Stomach (tissue), 19 donors: ENCODE data around the gene TLE3. TPM values are rescaled to one million over a fixed set of nuclear protein-coding genes. Genes with fewer than 3 reads are reported as not detected.
A peak's percentile ranks its signal among the peaks of the same experiment; 100 is the strongest.

ENCODE experiments used
- DNase-seq, 2 donors: peaks; one replicate each; pipeline versions ENCODE4 v3.0.0 to v3.0.0-alpha.2; 2013 to 2019
- H3K27ac ChIP-seq, 5 donors: fragments of 200-600 bp in 4 of 5; sonication (generic) in 4 of 5; one replicate each; pipeline ENCODE4 v1.5.1; 2013 to 2019; ENCODE audit warnings: mild to moderate bottlenecking in 1 of 5, moderate library complexity in 1 of 5
- H3K27me3 ChIP-seq, 3 donors: fragments of 200-600 bp; sonication (generic); one replicate each; pipeline ENCODE4 v1.5.1; 2017 to 2019; ENCODE audit warnings: mixed run types in 1 of 3
- H3K36me3 ChIP-seq, 4 donors: fragments of 200-600 bp; sonication (generic); 1 replicate in 3 of 4; 2 replicates in 1 of 4; pipeline ENCODE4 v1.5.1; 2016 to 2019
- H3K4me1 ChIP-seq, 4 donors: fragments of 200-600 bp; sonication (generic); one replicate each; pipeline ENCODE4 v1.5.1; 2016 to 2019
- H3K4me3 ChIP-seq, 4 donors: fragments of 200-600 bp; sonication (generic) in 3 of 4; one replicate each; pipeline ENCODE4 v1.5.1; 2016 to 2019; ENCODE audit warnings: mild to moderate bottlenecking in 1 of 4
- H3K9me3 ChIP-seq, 4 donors: fragments of 200-600 bp; sonication (generic); one replicate each; pipeline ENCODE4 v1.5.1; 2016 to 2019
- EP300 ChIP-seq: sonication (generic); formaldehyde crosslinking; IDR thresholded peaks from one replicate; pipeline ENCODE4 v1.6.1; 2017; ENCODE audit warnings: antibody characterized with exemption
- POLR2A ChIP-seq, 4 donors: fragments of 450-650 bp; IDR thresholded peaks; one replicate each; pipeline ENCODE4 v1.6.1; 2016; ENCODE audit warnings: antibody characterized with exemption in 4 of 4, control low read depth in 2 of 4, mild to moderate bottlenecking in 1 of 4, moderate library complexity in 1 of 4
- POLR2AphosphoS5 ChIP-seq, 3 donors: sonication (generic); formaldehyde crosslinking; IDR thresholded peaks; one replicate each; pipeline ENCODE4 v1.6.1; 2016; ENCODE audit warnings: antibody characterized with exemption in 3 of 3
- WGBS, 5 donors: extraction: QIAGEN DNeasy Blood & Tissue Kit in 3 of 5; methylation state at CpG; one replicate each; pipeline versions ENCODE4 v1.1.5 to v1.1.7; 2013 to 2018; 5-methylcytosine and 5-hydroxymethylcytosine counted together
- intact Hi-C: fragments of 100-400 bp; cut with DNase I; formaldehyde crosslinking; loops from one replicate; pipeline ENCODE4 v1.15.1; 2023; ENCODE audit warnings: low total_unique reads
- long read RNA-seq, 10 donors: transcript quantifications; one replicate each; lab custom pipeline, GENCODE V29; 2026
- polyA plus RNA-seq, 3 donors: library from polyadenylated mRNA; stranded (reverse); fragments of 200-250 nt; gene quantifications; one replicate each; pipeline ENCODE4 v1.2.3, GENCODE V29; 2013
- total RNA-seq, 5 donors: library from RNA; depleted of rRNA; stranded (reverse); fragments of >200 nt; gene quantifications; one replicate each; pipeline versions ENCODE4 v1.1.0 to v1.2.3, GENCODE V29; 2014 to 2016
- TF ChIP-seq, protein P1 (sequence below), 7 experiments: fragments of 450-650 bp in 4 of 7; fragments of 200-600 bp in 3 of 7; sonication (generic) in 3 of 7; IDR thresholded peaks; one replicate each; pipeline ENCODE4 v1.5.1; 2016 to 2019; ENCODE audit warnings: antibody characterized with exemption in 7 of 7, control low read depth in 2 of 7, mild to moderate bottlenecking in 1 of 7
- donor health status: healthy with polysubstance abuse.
- donor health status: Bipolar disorder and iron deficiency.
- donor health status: healthy.

TLE3 gene
- 100 to 1,000 TPM in 3 of 5 donors, 10 to 100 TPM in 2; 18.9 to 186 (median 103) TPM for total RNA-seq
- 10 to 100 TPM; 13.3 to 21.5 (median 21.0) TPM for polyA plus RNA-seq
- long read RNA-seq, donor 1 = 0 reads
- long read RNA-seq, donor 2 = 0 reads
- long read RNA-seq, donor 3, partial matches to known transcripts = 0 of 1 reads
- long read RNA-seq, donor 3, other reads (novel, unspliced or antisense) = 0 of 1 reads
- long read RNA-seq, donor 4 = 0 reads
- long read RNA-seq, donor 5 = 0 reads
- long read RNA-seq, donor 6, partial matches to known transcripts = 0 of 1 reads
- long read RNA-seq, donor 6, other reads (novel, unspliced or antisense) = 0 of 1 reads
- long read RNA-seq, donor 7, partial matches to known transcripts = 0 of 1 reads
- long read RNA-seq, donor 7, other reads (novel, unspliced or antisense) = 0 of 1 reads
- long read RNA-seq, donor 8 = 0 reads
- long read RNA-seq, donor 9, partial matches to known transcripts = 0 of 2 reads
- long read RNA-seq, donor 9, other reads (novel, unspliced or antisense) = 0 of 2 reads
- long read RNA-seq, donor 10 = 0 reads

DNA sequence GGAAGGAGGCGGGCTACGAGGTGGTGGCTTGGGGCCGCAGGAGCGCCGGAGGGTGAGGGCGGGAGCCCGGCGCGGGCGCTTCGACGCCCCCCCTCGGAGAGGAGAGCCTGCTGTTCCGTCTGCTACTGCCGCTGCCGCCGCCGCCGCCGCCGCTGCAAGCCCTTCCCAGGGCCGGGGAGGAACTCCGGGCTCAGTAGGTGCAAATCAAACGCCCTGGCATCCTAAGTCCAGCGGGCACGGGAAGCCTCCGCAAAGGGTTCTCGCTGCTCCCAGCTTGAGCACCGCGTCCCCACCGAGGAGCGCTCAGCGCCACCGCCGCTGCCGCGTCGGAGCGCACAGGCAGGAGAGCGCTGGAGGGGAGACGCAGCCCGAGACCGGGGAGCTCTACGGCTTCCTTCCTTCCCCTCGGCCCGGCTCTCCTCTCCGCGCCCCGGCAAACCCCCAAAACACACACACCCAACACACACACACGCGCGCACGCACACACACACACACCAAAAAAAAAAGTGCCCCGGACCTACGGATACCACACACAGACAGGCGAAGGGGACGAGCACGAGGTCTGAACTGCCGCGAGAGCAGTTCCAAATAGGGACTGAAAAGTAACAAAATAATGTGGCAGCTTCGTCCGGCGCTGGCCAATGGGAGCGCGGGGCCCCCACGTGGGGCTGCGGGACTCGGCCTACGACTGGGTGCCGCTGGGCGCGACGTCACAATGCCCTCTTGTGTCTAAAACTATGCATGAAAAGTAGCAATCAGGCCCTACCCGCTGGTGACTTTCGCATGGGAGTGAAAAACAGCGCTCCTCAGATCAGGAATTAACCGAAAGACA is at the start of gene TLE3:
Gene TLE3 (minus strand): TSS at position 597 of the 832 bp plus-strand sequence. CDS start 1,119 bp downstream, outside the sequence.
- Histone ChIP-seq H3K36me3 (peaks cover 0 to 2% (median 0%) of the 10 kb centered on the region in 4 donors), H3K4me3 (peak within 1 kb of the TSS; percentile 92 to 98 (median 96)), H3K27ac (peak within 1 kb of the TSS; percentile 92 to 99 (median 97)), H3K4me1 (peaks cover 57 to 74% (median 71%) of the 10 kb centered on the region in 4 donors), H3K9me3 (no peaks in the 10 kb centered on the region), H3K27me3 (no peaks in the 10 kb centered on the region)
- 0 to 1% (median 0%) methylated on average over 53 to 77 of the region's 77 CpGs for WGBS, 5 donors
- intact Hi-C loops = no loop called here
- TF ChIP-seq, protein P1, sequence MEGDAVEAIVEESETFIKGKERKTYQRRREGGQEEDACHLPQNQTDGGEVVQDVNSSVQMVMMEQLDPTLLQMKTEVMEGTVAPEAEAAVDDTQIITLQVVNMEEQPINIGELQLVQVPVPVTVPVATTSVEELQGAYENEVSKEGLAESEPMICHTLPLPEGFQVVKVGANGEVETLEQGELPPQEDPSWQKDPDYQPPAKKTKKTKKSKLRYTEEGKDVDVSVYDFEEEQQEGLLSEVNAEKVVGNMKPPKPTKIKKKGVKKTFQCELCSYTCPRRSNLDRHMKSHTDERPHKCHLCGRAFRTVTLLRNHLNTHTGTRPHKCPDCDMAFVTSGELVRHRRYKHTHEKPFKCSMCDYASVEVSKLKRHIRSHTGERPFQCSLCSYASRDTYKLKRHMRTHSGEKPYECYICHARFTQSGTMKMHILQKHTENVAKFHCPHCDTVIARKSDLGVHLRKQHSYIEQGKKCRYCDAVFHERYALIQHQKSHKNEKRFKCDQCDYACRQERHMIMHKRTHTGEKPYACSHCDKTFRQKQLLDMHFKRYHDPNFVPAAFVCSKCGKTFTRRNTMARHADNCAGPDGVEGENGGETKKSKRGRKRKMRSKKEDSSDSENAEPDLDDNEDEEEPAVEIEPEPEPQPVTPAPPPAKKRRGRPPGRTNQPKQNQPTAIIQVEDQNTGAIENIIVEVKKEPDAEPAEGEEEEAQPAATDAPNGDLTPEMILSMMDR (IDR thresholded peaks at IDR 0.05) = peak in 3 of 7 experiments; percentile 24 to 45 (median 35)
- TF ChIP-seq EP300 = no peak
- TF ChIP-seq POLR2AphosphoS5 (IDR thresholded peaks at IDR 0.05) = peak; percentile 88 to 98 (median 97)
- peak in 2 of 4 donors; percentile 91 to 98 for TF ChIP-seq POLR2A (IDR thresholded peaks at IDR 0.05)
- DNase-seq = peak; percentile 99

DNA sequence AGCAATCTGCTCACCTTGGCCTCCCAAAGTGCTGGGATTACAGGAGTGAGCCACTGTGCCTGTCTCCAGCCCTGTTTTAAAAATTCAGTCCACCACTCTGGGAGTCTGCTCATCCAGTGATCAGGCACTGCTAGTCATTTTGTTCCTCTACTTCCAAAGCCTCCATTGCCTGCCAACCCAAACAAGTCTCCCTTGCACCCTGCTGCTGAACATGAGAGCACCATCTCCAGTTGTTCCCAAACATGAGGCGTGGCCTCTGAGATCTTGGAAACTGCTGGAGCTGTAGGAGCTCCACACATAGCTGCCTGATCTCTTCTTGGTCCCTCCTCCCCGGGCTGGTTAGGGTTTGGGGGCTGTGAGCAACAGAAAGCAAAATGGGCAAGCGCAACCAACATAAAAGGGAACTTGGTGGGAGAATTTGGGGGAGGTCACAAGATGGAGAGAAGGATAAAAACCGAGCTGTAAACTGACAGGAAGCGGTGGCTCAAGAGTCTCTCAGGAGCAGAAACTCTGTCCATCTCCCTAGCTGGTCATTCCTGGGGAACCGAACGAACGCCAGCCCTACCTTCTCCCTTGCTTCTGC is 49.6 kb upstream of the TLE3 start:
- no peaks in the 10 kb centered on the region for H3K9me3 ChIP-seq
- DNase-seq = no peak
- no peak overlapping the region for H3K4me3 ChIP-seq
- H3K27me3 ChIP-seq = no peaks in the 10 kb centered on the region
- no peaks in the 10 kb centered on the region for H3K36me3 ChIP-seq
- intact Hi-C loops = no loop called here
- H3K4me1 ChIP-seq = peaks cover 0 to 18% (median 9%) of the 10 kb centered on the region in 4 donors
- WGBS, 5 donors = 77 to 88% (median 83%) methylated on average over 8 of the region's 8 CpGs
- TF ChIP-seq POLR2A (IDR thresholded peaks at IDR 0.05) = no peak
- no peak for TF ChIP-seq POLR2AphosphoS5 (IDR thresholded peaks at IDR 0.05)
- no peak for TF ChIP-seq EP300
- TF ChIP-seq, protein P1 (IDR thresholded peaks at IDR 0.05) = no peak
- H3K27ac ChIP-seq = no peak overlapping the region

DNA sequence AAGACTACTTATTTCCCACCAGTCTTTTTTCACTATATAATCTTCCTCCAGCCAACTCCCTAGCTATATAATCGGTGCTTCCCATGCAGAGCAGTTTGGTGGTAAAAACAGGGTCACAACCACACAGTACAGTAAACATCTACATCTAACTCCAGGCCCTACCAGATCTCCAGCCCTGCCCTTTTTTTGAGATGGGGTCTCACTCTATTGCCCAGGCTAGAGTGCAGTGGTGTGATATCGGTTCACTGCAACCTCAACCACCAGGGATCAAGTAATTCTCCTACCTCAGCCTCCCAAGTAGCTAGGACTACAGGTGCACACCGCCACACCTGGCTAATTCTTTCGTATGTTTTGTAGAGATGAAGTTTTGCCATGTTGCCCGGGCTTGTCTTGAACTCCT is 49.1 kb upstream of the TLE3 start:
- H3K4me3 ChIP-seq = no peak overlapping the region
- H3K27me3 ChIP-seq = no peaks in the 10 kb centered on the region
- intact Hi-C loops = no loop called here
- no peaks in the 10 kb centered on the region for H3K36me3 ChIP-seq
- H3K4me1 ChIP-seq = peaks cover 0 to 18% (median 5%) of the 10 kb centered on the region in 4 donors
- TF ChIP-seq EP300 (no peak), POLR2AphosphoS5 (IDR thresholded peaks at IDR 0.05) (no peak), POLR2A (IDR thresholded peaks at IDR 0.05) (no peak)
- TF ChIP-seq, protein P1 (IDR thresholded peaks at IDR 0.05) = no peak
- 89 to 93% (median 90%) methylated on average over 5 of the region's 5 CpGs for WGBS, 5 donors
- H3K9me3 ChIP-seq = no peaks in the 10 kb centered on the region
- no peak for DNase-seq
- no peak overlapping the region for H3K27ac ChIP-seq

DNA sequence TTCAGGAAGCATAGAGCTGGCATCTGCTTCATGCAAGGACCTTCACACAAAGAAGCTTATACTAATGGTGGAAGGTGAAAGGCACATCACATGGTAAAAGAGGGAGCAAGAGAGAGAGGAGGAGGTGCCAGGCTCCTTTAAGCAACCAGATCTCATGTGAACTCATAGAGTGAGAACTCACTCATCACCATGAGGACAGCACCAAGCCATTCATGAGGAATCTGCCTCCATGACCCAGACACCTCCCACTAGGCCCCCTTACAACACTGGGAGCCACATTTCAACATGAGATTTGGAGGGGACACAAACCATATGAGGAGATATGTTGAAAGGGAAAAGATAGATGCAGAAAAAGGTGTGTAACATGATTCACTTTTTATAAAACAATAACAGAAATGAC is 48.4 kb upstream of the TLE3 start:
- H3K9me3 ChIP-seq = no peaks in the 10 kb centered on the region
- H3K4me1 ChIP-seq = peaks cover 0 to 20% (median 7%) of the 10 kb centered on the region in 4 donors
- H3K27me3 ChIP-seq = no peaks in the 10 kb centered on the region
- no peak for DNase-seq
- TF ChIP-seq POLR2A (IDR thresholded peaks at IDR 0.05) = no peak
- TF ChIP-seq EP300 = no peak
- TF ChIP-seq, protein P1 (IDR thresholded peaks at IDR 0.05) = no peak
- no peak for TF ChIP-seq POLR2AphosphoS5 (IDR thresholded peaks at IDR 0.05)
- intact Hi-C loops = no loop called here
- no peak overlapping the region for H3K4me3 ChIP-seq
- H3K27ac ChIP-seq = no peak overlapping the region
- no peaks in the 10 kb centered on the region for H3K36me3 ChIP-seq
